ENCODE measurements around the gene MAMSTR.

The MAMSTR gene

DNA sequence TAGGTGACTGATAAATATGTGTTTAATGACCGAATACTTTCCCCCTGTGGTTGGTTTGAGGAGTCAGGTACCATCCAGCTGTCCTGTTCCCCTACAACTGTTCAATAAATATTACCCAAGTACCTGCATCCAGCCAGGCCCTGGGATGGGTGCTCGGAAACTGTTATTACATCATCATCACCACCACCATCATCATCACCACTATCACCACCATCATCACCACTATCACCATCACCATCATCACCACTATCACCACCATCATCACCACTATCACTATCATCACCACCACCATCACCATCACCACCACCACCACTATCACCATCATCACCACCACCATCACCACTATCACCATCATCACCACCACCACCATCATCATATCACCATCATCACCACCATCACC lies 50.8 kb downstream of the MAMSTR start:
- DNase-seq (ENCODE audit: low read depth) = no peak
- TF ChIP-seq, protein P1, sequence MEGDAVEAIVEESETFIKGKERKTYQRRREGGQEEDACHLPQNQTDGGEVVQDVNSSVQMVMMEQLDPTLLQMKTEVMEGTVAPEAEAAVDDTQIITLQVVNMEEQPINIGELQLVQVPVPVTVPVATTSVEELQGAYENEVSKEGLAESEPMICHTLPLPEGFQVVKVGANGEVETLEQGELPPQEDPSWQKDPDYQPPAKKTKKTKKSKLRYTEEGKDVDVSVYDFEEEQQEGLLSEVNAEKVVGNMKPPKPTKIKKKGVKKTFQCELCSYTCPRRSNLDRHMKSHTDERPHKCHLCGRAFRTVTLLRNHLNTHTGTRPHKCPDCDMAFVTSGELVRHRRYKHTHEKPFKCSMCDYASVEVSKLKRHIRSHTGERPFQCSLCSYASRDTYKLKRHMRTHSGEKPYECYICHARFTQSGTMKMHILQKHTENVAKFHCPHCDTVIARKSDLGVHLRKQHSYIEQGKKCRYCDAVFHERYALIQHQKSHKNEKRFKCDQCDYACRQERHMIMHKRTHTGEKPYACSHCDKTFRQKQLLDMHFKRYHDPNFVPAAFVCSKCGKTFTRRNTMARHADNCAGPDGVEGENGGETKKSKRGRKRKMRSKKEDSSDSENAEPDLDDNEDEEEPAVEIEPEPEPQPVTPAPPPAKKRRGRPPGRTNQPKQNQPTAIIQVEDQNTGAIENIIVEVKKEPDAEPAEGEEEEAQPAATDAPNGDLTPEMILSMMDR (IDR thresholded peaks at IDR 0.05; ENCODE audit: low read length, missing control alignments) = no peak
- H3K4me3 ChIP-seq (replicated peaks; ENCODE audit: low read depth, low read length) = no peak overlapping the region

DNA sequence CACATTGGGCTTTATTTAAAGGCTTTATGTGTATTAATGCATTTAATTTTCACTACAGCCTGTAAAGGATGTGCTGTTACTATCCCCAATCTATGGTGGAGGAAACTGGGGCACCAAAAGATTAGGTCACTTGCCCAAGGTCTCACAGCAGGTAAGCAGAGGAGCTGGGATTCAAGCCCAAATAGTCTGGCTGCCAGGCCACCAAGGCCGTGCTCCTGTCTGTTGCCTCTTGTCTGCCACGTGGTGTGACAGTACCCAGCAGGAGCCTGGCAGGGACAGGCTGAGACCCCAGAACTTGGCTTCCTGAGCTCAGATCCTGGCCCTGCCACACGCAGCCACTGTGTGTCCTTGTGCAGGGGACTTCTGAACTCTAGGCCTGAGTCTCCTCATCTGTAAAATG lies 51.2 kb downstream of the MAMSTR start:
- H3K4me3 ChIP-seq (replicated peaks; ENCODE audit: low read depth, low read length) = no peak overlapping the region
- TF ChIP-seq, protein P1 (IDR thresholded peaks at IDR 0.05; ENCODE audit: low read length, missing control alignments) = no peak
- DNase-seq (ENCODE audit: low read depth) = no peak

DNA sequence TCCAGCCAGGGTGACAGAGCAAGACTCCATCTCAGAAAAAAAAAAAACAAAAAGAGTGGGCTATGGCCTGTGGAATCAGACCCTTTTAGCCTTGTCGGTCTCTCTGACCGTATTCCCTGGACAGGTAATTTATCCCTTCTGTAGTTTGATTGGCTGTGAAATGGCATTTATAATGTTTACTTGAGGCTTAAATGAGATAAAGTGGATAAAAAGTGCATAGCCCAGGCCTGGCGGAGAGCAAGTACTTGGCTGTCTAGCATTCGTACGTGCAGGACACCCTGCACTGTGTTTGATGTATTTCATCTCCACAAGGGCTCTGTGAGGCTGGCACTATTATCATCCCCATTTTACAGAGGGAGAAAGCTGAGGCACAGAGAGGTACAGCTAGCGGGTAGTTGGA lies 53.7 kb downstream of the MAMSTR start:
- no peak for DNase-seq (ENCODE audit: low read depth)
- no peak overlapping the region for H3K4me3 ChIP-seq (replicated peaks; ENCODE audit: low read depth, low read length)
- TF ChIP-seq, protein P1 (IDR thresholded peaks at IDR 0.05; ENCODE audit: low read length, missing control alignments) = no peak

DNA sequence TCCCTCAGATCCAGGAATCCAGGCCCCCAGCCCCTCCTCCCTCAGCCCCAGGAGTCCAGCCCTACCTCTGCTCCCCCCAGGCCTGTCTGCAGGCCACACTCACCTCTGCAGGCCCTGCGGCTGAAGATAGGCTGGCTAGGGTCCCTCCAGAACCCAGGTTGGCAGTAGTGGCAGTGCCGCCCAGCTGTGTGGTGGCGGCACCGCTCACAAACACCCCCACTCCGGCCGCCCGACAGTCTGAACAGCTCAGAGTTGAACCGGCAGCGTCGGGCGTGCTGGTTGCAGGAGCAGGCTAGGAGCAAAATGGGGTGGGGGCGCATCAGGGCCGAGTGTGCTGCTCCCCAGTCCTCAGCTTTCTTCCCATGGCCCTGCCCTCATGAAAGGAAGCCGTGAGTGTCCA lies 55.0 kb downstream of the MAMSTR start:
- H3K4me3 ChIP-seq (replicated peaks; ENCODE audit: low read depth, low read length) = no peak overlapping the region
- TF ChIP-seq, protein P1 (IDR thresholded peaks at IDR 0.05; ENCODE audit: low read length, missing control alignments) = no peak
- DNase-seq (ENCODE audit: low read depth) = no peak

DNA sequence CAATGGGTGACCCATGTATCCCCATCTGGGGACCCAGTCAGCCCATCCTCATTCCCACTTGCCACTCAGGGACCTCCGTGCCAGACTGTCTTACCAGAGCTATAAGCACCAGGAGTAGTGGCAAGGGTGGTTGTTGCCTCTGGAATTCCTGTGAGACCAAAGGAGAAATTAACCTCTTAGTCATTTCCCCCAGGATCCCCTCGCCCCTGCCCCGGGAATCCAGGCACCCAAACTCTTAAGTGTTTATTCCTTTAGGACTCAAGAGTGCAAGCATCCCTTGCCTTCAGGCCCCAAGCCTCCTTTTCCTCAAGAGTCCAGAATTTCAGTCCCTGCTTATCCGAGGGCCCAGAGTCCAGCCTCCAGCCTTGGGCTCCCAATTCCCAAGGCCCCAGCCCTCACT lies 55.9 kb downstream of the MAMSTR start:
- TF ChIP-seq, protein P1 (IDR thresholded peaks at IDR 0.05; ENCODE audit: low read length, missing control alignments) = no peak
- no peak overlapping the region for H3K4me3 ChIP-seq (replicated peaks; ENCODE audit: low read depth, low read length)
- no peak for DNase-seq (ENCODE audit: low read depth)

All from fibroblast of pulmonary artery (primary cell).